Omental fat pad (tissue), 4 donors: ENCODE data around the gene DSP. TPM values are rescaled to one million over a fixed set of nuclear protein-coding genes. Genes with fewer than 3 reads are reported as not detected.

Source experiments
- ATAC-seq: fragments of 150-250 bp; one replicate; pipeline ENCODE4 v1.9.1; 2016; ENCODE audit warnings: mild to moderate bottlenecking, moderate library complexity; ENCODE audit not compliant: low FRiP score
- DNase-seq: peaks from one replicate; pipeline ENCODE4 v3.0.0-alpha.2; 2019; ENCODE audit warnings: low spot score
- total RNA-seq, 4 donors: library from RNA; depleted of rRNA; stranded (reverse); fragments of >200 nt; gene quantifications; one replicate each; pipeline ENCODE4 v1.1.0, GENCODE V29; 2016
- TF ChIP-seq, protein P1 (sequence below), 3 donors: fragments of 450-650 bp; IDR thresholded peaks; one replicate each; pipeline ENCODE4 v1.5.1; 2016 to 2017; ENCODE audit warnings: antibody characterized with exemption in 3 of 3, mild to moderate bottlenecking in 3 of 3, moderate library complexity in 2 of 3

The DSP gene
- total RNA-seq, 4 donors from 2014 or later: 6.6 to 47.9 (median 25.5) TPM

- ATAC-seq: no peak
- TF ChIP-seq, protein P1, sequence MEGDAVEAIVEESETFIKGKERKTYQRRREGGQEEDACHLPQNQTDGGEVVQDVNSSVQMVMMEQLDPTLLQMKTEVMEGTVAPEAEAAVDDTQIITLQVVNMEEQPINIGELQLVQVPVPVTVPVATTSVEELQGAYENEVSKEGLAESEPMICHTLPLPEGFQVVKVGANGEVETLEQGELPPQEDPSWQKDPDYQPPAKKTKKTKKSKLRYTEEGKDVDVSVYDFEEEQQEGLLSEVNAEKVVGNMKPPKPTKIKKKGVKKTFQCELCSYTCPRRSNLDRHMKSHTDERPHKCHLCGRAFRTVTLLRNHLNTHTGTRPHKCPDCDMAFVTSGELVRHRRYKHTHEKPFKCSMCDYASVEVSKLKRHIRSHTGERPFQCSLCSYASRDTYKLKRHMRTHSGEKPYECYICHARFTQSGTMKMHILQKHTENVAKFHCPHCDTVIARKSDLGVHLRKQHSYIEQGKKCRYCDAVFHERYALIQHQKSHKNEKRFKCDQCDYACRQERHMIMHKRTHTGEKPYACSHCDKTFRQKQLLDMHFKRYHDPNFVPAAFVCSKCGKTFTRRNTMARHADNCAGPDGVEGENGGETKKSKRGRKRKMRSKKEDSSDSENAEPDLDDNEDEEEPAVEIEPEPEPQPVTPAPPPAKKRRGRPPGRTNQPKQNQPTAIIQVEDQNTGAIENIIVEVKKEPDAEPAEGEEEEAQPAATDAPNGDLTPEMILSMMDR (IDR thresholded peaks at IDR 0.05): no peak
- DNase-seq: no peak
Observed at GRCh38 chr6:7604506-7604905, 63.0 kb downstream of the DSP start.

- TF ChIP-seq, protein P1 (IDR thresholded peaks at IDR 0.05): peak in 1 of 3 donors; percentile 36
- ATAC-seq (peak; percentile 61), DNase-seq (no peak)
Observed at GRCh38 chr6:7615611-7616383, 74.3 kb downstream of the DSP start.

DNA sequence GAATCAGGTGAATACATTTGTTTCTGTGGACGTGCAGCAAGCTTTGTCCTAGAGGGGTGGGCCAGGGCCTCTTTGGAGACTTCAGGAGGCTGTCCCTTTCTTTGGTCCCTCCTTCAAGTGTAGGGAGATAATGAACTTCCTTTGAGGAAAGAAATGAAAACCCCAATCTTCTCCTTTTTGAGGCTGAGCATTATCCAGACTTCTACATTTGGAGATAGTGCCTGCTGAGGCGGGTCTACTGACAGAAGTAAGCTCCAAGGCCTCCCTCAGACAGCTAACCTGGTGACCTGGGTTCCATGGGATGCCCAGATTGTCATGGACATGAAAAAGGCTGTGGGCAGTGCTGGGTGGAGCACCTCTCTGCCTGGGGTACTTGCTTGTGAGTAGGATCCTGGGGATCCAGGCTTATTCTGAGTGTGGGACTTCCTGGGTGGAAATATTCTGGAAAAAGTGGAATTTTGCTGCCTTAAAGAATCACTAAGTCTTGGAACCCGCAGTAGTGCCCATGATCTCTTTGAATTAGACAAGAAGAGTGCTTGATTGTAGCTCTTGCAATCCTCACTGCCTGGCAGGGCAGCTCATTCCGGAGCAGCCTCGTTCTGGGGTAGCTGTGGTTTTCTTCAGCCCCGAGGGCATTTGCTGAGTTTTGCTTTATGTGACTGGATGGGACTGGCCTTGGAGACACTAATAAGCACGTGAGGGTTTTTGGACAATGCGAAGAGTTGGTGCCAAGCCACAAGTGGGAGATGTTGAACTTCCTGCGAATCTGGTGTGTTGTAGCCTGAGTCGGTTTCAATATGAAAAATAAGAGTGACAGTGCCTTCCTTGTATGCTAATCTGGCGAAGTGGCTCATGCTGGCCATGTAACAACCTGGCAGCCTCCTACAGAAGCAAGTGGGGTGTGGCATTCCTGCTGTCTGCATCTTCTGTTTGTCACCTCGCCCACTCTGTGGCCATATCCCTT lies 76.6 kb downstream of the DSP start:
- no peak for DNase-seq
- ATAC-seq: peak; percentile 31

GRCh38 chr6:7621761-7622160 lies 80.3 kb downstream of the DSP start:
- TF ChIP-seq, protein P1 (IDR thresholded peaks at IDR 0.05): no peak
- no peak for ATAC-seq
- no peak for DNase-seq

More for the DNA sequence above, 76.6 kb downstream of the DSP start:
- TF ChIP-seq, protein P1 (IDR thresholded peaks at IDR 0.05): no peak

- ATAC-seq (no peak), DNase-seq (no peak)
- TF ChIP-seq, protein P1 (IDR thresholded peaks at IDR 0.05): no peak
Observed at GRCh38 chr6:7624796-7625710, 83.6 kb downstream of the DSP start.

- DNase-seq (no peak), ATAC-seq (peak; percentile 32)
- TF ChIP-seq, protein P1 (IDR thresholded peaks at IDR 0.05): no peak
Observed at GRCh38 chr6:7628479-7628878, 87.0 kb downstream of the DSP start.
